ENCODE data around the gene LHFPL3. TPM values are rescaled to one million over a fixed set of nuclear protein-coding genes. Genes with fewer than 3 reads are reported as not detected.

LHFPL3 gene
- total RNA-seq, 1 experiment from 2014 or later = not detected

- H2AFZ ChIP-seq (ENCODE audit: low read length) = no peak overlapping the region
- H4K5ac ChIP-seq (ENCODE audit: insufficient read length, low read depth, low read length) = no peak overlapping the region
- H2BK20ac ChIP-seq (ENCODE audit: low read depth, low read length, poor library complexity, severe bottlenecking) = no peak overlapping the region
- Mint-ChIP-seq H3K4me1 (no peaks in the 10 kb centered on the region), H3K27me3 (ENCODE audit: low read depth) (peaks cover 3% of the 10 kb centered on the region; the same call in 1 of the 2 replicates), H3K9me3 (peaks cover 0 to 26% of the 10 kb centered on the region in 2 experiments; a peak in 2 of 5 replicates), H3K4me3 (no peak overlapping the region), H3K36me3 (ENCODE audit: insufficient read depth in 1 of 3, low read depth in 3 of 3) (peaks cover 0 to 11% (median 0%) of the 10 kb centered on the region in 3 experiments; a peak in 2 of 7 replicates), H3K27ac (no peak overlapping the region)
- no peak overlapping the region for H2BK5ac ChIP-seq (ENCODE audit: insufficient read length, low read length)
- no peak overlapping the region for H3K56ac ChIP-seq (ENCODE audit: insufficient read length, low read depth, low read length)
- no peaks in the 10 kb centered on the region for H3K27me3 ChIP-seq (ENCODE audit: insufficient read depth, low read length)
- H3K18ac ChIP-seq (ENCODE audit: insufficient read length, low read depth, low read length) = no peak overlapping the region
- TF ChIP-seq CTCF (conservative IDR thresholded peaks at IDR 0.05) = no peak
- no peaks in the 10 kb centered on the region for H3K9me3 ChIP-seq (ENCODE audit: control insufficient read depth, low read depth, low read length)
- no peak overlapping the region for H3K4ac ChIP-seq (ENCODE audit: low read depth, low read length)
- no peak overlapping the region for H3K9ac ChIP-seq (ENCODE audit: extremely low read depth, insufficient read length, low read length)
- no peaks in the 10 kb centered on the region for H3K79me1 ChIP-seq (ENCODE audit: insufficient read depth, low read depth, low read length, poor library complexity, severe bottlenecking)
- H2BK120ac ChIP-seq (ENCODE audit: low read depth, low read length, poor library complexity, severe bottlenecking) = no peak overlapping the region
- H3K14ac ChIP-seq (ENCODE audit: insufficient read depth, low read length) = no peak overlapping the region
- no peaks in the 10 kb centered on the region for H3K23me2 ChIP-seq (ENCODE audit: insufficient read length, low read depth, low read length, poor library complexity, severe bottlenecking)
- no peak overlapping the region for H3K4me2 ChIP-seq (ENCODE audit: insufficient read depth, insufficient read length, low read length)
- no peak overlapping the region for H3T11ph ChIP-seq (ENCODE audit: low read length)
- H2BK15ac ChIP-seq (ENCODE audit: low read depth, low read length) = no peak overlapping the region
- H3K79me2 ChIP-seq (ENCODE audit: insufficient read depth, low read length) = no peaks in the 10 kb centered on the region
- H3K4me1 ChIP-seq (ENCODE audit: insufficient read depth, low read length) = no peaks in the 10 kb centered on the region
- no peak overlapping the region for H4K8ac ChIP-seq (replicated peaks; ENCODE audit: insufficient read length, low read depth, low read length)
- no peak overlapping the region for H4K91ac ChIP-seq (ENCODE audit: insufficient read length, low read depth, low read length)
- no peak overlapping the region for H3K27ac ChIP-seq (ENCODE audit: insufficient read length, low read depth, low read length)
- H3K23ac ChIP-seq (ENCODE audit: insufficient read length, low read depth, low read length) = no peak overlapping the region
- H4K20me1 ChIP-seq (ENCODE audit: control insufficient read depth, insufficient read depth, insufficient read length) = no peaks in the 10 kb centered on the region
- WGBS (ENCODE audit: extremely low coverage, insufficient read length, low lambda C conversion rate) = no CpG with 5 or more reads among the region's 1 CpG
- H2BK12ac ChIP-seq (ENCODE audit: insufficient read length, low read depth, low read length) = no peak overlapping the region
- DNase-seq = no peak
- H2AK5ac ChIP-seq (ENCODE audit: insufficient read length, low read length) = no peak overlapping the region
Measured at GRCh38 chr7:104604706-104605105, 276.3 kb downstream of the LHFPL3 start.
